Suprapubic skin (tissue), 4 donors: ENCODE data around the gene NKAIN2. TPM values are rescaled to one million over a fixed set of nuclear protein-coding genes. Genes with fewer than 3 reads are reported as not detected.
"Not testable (repeated sequence)": the region's sequence is repeated elsewhere in the genome, so short reads cannot be mapped to it uniquely, and the experiment has no call there.

Experiments
- DNase-seq, 2 donors: peaks; one replicate each; pipeline ENCODE4 v3.0.0-alpha.2; 2019; ENCODE audit warnings: low spot score in 2 of 2
- H3K27ac ChIP-seq: fragments of 200-600 bp; sonication (generic); one replicate; pipeline ENCODE4 v1.5.1; 2019
- H3K27me3 ChIP-seq: fragments of 200-600 bp; sonication (generic); one replicate; pipeline ENCODE4 v1.5.1; 2019
- H3K36me3 ChIP-seq: fragments of 200-600 bp; sonication (generic); one replicate; pipeline ENCODE4 v1.5.1; 2019
- H3K4me1 ChIP-seq: fragments of 200-600 bp; sonication (generic); one replicate; pipeline ENCODE4 v1.5.1; 2019
- H3K4me3 ChIP-seq: fragments of 200-600 bp; sonication (generic); one replicate; pipeline ENCODE4 v1.5.1; 2019; ENCODE audit warnings: mild to moderate bottlenecking
- H3K9me3 ChIP-seq: fragments of 200-600 bp; sonication (generic); one replicate; pipeline ENCODE4 v1.5.1; 2019
- EP300 ChIP-seq: sonication (generic); formaldehyde crosslinking; IDR thresholded peaks from one replicate; pipeline ENCODE4 v1.6.1; 2017; ENCODE audit warnings: antibody characterized with exemption
- POLR2A ChIP-seq, 2 donors: fragments of 450-650 bp; IDR thresholded peaks; one replicate each; pipeline ENCODE4 v1.6.1; 2017; ENCODE audit warnings: antibody characterized with exemption in 2 of 2, mild to moderate bottlenecking in 2 of 2, moderate library complexity in 2 of 2
- POLR2AphosphoS5 ChIP-seq, 3 donors: sonication (generic); formaldehyde crosslinking; IDR thresholded peaks; one replicate each; pipeline ENCODE4 v1.6.1; 2017; ENCODE audit warnings: antibody characterized with exemption in 3 of 3
- WGBS: methylation state at CpG from one replicate; pipeline ENCODE4 v1.1.5; 2018; 5-methylcytosine and 5-hydroxymethylcytosine counted together
- total RNA-seq, 4 donors: library from RNA; depleted of rRNA; stranded (reverse); fragments of >200 nt; gene quantifications; one replicate each; pipeline ENCODE4 v1.1.0, GENCODE V29; 2016
- TF ChIP-seq, protein P1 (sequence below), 2 donors: fragments of 200-600 bp in 1 of 2; fragments of 450-650 bp in 1 of 2; sonication (generic) in 1 of 2; IDR thresholded peaks; one replicate each; pipeline ENCODE4 v1.5.1; 2016 to 2019; ENCODE audit warnings: antibody characterized with exemption in 2 of 2, mild to moderate bottlenecking in 1 of 2, moderate library complexity in 1 of 2

The NKAIN2 gene
- total RNA-seq, 4 donors from 2014 or later, result 0.40 TPM; not detected in 3

DNA sequence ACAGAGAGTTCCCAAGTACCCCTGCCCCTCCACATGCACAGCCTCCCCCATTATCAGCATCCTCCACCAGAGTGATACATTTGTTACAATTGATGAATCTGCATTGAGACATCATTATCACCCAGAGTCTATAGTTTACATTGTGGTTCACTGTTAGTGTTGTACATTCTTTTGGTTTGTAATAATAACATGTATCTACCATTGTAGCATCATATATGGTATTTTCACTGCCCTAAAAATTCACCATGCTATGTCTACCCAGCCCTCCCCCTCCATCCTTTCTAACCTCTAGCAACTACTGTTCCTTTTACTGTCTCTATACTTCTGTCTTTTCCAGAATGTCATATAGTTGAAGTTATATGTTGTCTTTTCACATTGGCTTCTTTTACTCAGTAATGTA lies 884.7 kb downstream of the NKAIN2 start:
- Histone ChIP-seq H3K9me3 (no peaks in the 10 kb centered on the region), H3K27ac (no peak overlapping the region)
- DNase-seq, result no peak

DNA sequence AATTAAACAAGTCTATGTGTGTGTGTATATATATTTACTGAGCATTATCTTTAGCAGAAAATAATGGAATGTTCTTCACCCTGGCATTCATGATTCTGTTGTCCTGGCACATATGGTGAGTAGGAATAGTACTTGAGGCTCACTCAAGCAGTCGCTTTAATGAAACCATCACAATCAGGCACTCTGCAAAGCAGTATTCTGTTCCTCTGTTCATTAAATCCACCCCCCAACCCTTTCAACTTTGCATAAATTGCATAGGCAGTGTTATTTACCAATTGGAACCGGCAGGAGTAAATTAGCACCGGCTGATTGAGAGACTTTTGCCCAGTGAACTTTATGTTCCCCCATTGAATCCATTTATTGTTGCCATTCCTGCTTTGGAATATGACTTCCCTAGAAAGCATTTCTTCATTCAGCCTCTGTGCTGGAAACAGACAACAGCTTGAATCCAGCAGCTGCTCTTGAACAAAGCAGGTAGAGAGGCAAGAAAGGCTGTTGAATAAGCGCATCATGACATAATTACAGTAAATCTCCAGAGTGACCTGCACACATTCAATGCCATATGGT lies 890.6 kb downstream of the NKAIN2 start:
- Histone ChIP-seq H3K4me1 (no peaks in the 10 kb centered on the region), H3K36me3 (no peaks in the 10 kb centered on the region), H3K4me3 (no peak overlapping the region), H3K27ac (no peak overlapping the region), H3K9me3 (no peaks in the 10 kb centered on the region), H3K27me3 (no peaks in the 10 kb centered on the region)
- DNase-seq, result no peak
- TF ChIP-seq, protein P1, sequence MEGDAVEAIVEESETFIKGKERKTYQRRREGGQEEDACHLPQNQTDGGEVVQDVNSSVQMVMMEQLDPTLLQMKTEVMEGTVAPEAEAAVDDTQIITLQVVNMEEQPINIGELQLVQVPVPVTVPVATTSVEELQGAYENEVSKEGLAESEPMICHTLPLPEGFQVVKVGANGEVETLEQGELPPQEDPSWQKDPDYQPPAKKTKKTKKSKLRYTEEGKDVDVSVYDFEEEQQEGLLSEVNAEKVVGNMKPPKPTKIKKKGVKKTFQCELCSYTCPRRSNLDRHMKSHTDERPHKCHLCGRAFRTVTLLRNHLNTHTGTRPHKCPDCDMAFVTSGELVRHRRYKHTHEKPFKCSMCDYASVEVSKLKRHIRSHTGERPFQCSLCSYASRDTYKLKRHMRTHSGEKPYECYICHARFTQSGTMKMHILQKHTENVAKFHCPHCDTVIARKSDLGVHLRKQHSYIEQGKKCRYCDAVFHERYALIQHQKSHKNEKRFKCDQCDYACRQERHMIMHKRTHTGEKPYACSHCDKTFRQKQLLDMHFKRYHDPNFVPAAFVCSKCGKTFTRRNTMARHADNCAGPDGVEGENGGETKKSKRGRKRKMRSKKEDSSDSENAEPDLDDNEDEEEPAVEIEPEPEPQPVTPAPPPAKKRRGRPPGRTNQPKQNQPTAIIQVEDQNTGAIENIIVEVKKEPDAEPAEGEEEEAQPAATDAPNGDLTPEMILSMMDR (IDR thresholded peaks at IDR 0.05), result no peak
- TF ChIP-seq POLR2A (IDR thresholded peaks at IDR 0.05) (no peak), EP300 (no peak), POLR2AphosphoS5 (IDR thresholded peaks at IDR 0.05) (no peak)
- 73% methylated on average over 4 of the region's 4 CpGs for WGBS

More for the DNA sequence above, 884.7 kb downstream of the NKAIN2 start:
- Histone ChIP-seq H3K36me3 (no peaks in the 10 kb centered on the region), H3K4me3 (no peak overlapping the region), H3K4me1 (no peaks in the 10 kb centered on the region), H3K27me3 (no peaks in the 10 kb centered on the region)
- no peak for TF ChIP-seq EP300
- TF ChIP-seq POLR2AphosphoS5 (IDR thresholded peaks at IDR 0.05), result no peak
- TF ChIP-seq, protein P1 (IDR thresholded peaks at IDR 0.05), result no peak

DNA sequence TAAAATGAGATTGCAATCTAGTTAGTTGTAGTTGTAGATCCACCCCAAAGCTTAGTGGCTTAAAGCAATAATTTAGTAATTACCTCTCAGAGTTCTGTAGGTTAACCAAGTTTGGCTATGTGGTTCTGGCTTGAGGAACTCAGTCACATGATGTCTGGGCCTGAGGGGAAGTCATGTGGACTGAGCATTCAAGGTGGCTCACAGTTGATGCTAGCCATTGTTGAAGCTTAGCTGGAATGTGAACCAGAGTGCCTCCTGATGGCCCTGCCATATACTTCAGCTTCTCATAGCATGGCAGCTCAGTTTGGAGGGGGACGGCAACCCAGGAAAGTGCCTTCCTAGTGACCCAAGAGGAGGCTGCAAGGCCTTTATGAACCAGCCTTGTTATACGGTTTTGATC lies 895.4 kb downstream of the NKAIN2 start:
- TF ChIP-seq POLR2AphosphoS5 (IDR thresholded peaks at IDR 0.05), result no peak
- TF ChIP-seq POLR2A (IDR thresholded peaks at IDR 0.05), result no peak
- TF ChIP-seq, protein P1 (IDR thresholded peaks at IDR 0.05), result no peak
- no peak for TF ChIP-seq EP300
- no peaks in the 10 kb centered on the region for H3K9me3 ChIP-seq
- DNase-seq, result no peak
- no peaks in the 10 kb centered on the region for H3K27me3 ChIP-seq
- H3K27ac ChIP-seq, result no peak overlapping the region
- WGBS, result 83% methylated on average over 2 of the region's 2 CpGs
- no peaks in the 10 kb centered on the region for H3K4me1 ChIP-seq
- H3K36me3 ChIP-seq, result no peaks in the 10 kb centered on the region
- no peak overlapping the region for H3K4me3 ChIP-seq

DNA sequence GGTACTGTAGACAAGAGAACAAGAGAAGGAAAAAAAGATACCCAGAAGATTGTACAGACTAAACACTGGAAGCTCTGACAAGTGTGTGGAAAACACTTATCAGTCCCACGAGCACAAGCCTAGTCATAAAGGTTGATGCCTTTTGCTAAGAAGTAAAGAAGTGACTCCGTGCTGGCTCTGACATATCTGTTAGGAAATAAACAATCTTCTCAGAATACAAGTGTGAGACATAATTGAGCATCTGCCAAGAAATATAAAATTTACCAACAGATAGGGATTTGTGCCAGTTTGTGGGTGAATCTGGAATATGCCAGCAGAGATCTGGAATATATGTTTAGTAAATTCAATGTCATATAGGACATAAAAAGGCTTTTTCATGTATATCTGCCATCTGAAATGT lies 899.9 kb downstream of the NKAIN2 start:
- no peak overlapping the region for H3K27ac ChIP-seq
- TF ChIP-seq EP300 (no peak), POLR2AphosphoS5 (IDR thresholded peaks at IDR 0.05) (no peak), POLR2A (IDR thresholded peaks at IDR 0.05) (no peak)
- TF ChIP-seq, protein P1 (IDR thresholded peaks at IDR 0.05), result no peak
- no peaks in the 10 kb centered on the region for H3K4me1 ChIP-seq
- no peaks in the 10 kb centered on the region for H3K9me3 ChIP-seq
- H3K36me3 ChIP-seq, result no peaks in the 10 kb centered on the region
- H3K27me3 ChIP-seq, result no peaks in the 10 kb centered on the region
- 47% methylated on average over 2 of the region's 2 CpGs for WGBS
- no peak overlapping the region for H3K4me3 ChIP-seq
- no peak for DNase-seq

DNA sequence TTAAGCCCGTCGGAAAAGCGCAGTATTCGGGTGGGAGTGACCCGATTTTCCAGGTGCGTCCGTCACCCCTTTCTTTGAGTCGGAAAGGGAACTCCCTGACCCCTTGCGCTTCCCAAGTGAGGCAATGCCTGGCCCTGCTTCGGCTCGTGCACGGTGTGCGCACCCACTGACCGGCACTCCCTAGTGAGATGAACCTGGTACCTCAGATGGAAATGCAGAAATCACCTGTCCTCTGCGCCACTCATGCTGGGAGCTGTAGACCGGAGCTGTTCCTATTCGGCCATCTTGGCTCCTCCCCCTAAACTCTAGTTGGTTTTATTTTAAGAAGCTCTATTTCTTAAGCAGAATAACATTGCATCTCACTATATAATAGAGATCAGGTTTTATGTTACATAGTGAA lies 908.9 kb downstream of the NKAIN2 start:
- not testable (repeated sequence) for H3K4me3 ChIP-seq, H3K27ac ChIP-seq, DNase-seq, H3K4me1 ChIP-seq, H3K36me3 ChIP-seq, H3K27me3 ChIP-seq, H3K9me3 ChIP-seq
- 96% methylated on average over 8 of the region's 17 CpGs for WGBS

DNA sequence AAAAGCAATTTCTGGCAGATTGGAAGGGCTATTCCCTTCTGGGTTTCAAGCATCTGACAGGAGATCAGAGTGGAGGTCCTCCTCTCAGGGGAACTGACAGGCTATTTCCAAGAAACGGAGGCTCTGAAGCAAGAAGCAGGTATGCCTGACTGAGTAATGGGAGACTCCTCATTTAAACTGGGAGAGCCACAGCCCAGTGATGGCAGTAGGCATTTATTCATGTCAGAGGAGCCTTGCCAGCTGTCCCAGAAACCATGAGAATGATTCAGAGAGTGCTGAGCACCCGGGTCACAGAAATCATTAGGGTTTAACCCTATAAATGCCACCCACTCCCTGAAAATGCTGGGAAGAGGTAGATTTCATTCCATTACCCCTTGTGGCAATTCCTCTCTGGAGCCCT lies 911.1 kb downstream of the NKAIN2 start:
- Histone ChIP-seq H3K4me3 (no peak overlapping the region), H3K9me3 (no peaks in the 10 kb centered on the region), H3K27ac (no peak overlapping the region), H3K36me3 (no peaks in the 10 kb centered on the region), H3K4me1 (no peaks in the 10 kb centered on the region), H3K27me3 (no peaks in the 10 kb centered on the region)
- no peak for DNase-seq
- no peak for TF ChIP-seq EP300
- WGBS, result 59% methylated on average over 2 of the region's 2 CpGs
